Measurements from ENCODE around the gene TSHR.

DNA sequence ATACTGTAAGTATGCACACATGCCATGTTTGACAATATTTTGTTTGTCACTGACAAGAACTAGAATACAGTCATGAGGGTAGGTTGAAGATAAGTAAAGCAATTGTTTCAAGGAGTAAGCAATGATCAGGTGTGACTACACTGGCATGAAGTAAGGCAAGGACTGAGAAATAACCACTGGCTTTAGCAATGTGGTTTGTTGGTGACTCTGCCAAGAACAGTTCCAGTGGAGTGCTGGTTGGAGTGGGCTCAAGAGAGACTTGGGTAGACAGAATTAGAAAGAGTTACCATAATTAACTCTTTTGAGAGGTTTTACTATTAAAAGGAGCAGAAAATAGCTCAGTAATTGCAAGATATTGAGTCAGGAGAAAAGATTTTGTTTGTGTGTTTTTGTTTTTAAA is 135.7 kb downstream of the TSHR start:
- TF ChIP-seq CTCF (IDR thresholded peaks at IDR 0.05) (no peak), POLR2A (IDR thresholded peaks at IDR 0.05) (no peak)

Measured in suprapubic skin (tissue), 3 donors.